GM21367 (cell line): ENCODE data around the gene ANK3.

Experiments
- ATAC-seq: cut with Tn5 transposase; IDR thresholded peaks from one replicate; pipeline ENCODE4 v1.9.1; 2021; ENCODE audit not compliant: unreplicated experiment

The ANK3 gene

DNA sequence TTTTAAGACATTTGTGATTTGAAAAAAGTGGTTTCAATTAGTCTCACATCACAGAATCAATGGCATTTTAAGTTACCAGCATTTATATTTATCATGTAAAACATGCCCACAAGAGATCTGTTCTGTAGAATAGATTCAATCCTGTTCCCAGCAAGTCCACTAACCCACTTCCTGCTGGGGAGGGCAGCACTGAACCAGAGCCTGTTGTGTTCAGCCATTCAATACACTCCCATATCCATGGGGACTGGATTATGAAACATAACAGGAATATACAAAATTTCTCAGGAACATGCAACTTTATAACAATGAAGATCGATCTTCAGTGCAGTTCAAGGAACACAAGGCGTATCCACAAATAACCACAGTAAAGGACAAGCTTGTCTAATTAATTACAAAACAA, 24.4 kb upstream of the ANK3 start:
- ATAC-seq: no peak

DNA sequence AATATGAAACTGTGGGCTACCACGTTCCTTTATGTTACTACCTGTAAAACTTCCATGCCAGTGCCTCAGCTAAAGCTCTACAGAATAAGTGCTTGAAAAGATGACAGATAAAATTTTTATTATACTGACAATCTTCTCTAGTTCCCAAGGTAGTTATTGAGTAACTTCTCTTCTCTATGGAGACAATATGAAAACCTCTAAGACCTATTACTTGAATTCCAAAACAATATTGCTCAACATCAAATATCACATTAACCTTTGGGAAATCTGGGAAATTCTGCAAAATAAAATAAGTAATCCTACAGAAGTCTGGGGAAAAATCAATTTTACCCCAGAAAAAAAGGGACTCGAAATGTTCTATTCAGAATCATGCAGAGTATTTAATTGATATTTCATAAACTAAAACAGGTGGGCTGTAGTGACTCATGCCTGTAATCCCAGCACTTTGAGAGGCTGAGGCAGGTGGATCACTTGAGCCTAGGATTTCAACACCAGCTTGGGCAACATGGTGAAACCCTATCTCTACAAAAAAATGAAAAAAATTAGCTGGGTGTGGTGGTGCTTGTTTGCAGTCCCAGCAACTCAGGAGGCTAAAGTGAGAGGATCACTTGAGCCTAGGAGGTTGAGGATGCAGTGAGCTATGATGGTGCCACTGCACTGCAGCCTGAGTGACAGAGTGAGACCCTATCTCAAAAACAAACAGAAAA, 23.8 kb upstream of the ANK3 start:
- ATAC-seq: no peak

DNA sequence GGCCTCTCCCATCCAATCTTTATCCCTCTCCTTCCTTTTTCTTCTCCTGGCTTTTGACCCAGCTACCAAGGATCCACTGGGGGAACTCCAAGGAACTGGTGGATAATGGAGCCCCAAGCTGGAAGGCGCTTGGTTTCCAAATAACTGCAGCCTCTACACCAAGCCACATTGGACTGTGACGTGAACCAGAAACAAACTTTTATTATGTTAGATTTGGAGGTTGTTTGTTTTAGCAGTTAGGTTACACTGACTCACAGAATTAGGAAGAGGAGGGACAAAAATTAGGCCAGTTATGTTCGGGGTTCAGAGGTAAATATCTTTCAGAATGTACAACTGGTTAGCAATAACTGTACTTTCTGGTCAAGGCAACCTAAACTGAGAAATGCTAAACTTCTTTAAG, 21.3 kb upstream of the ANK3 start:
- no peak for ATAC-seq

DNA sequence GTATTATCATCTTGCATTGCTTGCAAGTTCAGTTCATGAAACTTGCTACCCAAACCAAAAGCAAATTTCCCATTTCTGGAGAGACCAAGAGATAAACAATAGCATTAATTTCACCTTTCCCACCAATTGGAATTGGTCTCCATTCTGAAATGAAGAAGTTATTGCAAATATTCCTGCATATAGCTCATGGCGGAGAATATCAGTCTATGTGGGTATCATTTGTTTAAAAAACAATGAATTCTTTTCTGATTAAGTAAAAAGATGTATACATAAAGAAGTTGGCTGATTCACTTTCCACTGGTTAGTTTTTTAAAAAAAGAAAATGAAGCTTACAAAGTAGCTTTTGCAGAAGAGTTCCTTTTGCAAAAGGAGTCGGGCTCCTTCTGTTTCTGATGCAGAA, 19.5 kb upstream of the ANK3 start:
- ATAC-seq: no peak

DNA sequence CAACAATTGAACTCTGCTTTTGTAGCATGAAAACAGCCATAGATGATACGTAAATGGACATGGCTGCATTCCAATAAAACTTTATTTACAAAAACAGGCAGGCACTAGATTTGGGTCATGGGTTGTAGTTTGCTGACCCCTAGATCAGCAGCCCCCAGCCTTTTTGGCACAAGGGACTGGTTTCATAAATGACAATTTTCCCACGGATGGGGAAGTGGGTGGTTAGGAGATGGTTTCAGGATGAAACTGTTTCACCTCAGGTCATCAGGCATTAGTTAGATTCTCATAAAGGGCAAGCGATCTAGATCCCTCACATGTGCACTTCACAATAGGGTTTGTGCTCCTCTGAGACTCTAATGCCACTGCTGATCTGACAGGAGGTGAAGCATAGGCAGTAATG, 16.5 kb upstream of the ANK3 start:
- ATAC-seq: no peak

DNA sequence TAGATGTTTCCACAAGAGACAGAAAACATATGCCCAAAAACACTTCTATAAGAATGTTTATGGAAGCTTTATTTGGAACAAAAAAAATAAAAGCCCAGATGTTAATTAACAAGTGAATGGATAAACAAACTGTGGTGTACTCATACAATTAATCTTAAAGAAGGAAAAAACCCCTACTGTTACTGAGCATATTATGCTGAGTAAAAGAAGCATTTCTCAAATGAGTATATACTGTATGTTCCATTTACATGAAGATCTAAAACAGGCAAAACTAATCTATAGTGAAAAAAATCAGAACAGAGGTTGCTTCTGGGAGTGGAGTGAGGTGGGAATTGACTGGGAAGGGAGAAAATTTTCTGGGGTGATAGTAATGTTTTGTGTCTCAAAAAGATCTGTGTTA, 15.5 kb upstream of the ANK3 start:
- ATAC-seq: no peak

DNA sequence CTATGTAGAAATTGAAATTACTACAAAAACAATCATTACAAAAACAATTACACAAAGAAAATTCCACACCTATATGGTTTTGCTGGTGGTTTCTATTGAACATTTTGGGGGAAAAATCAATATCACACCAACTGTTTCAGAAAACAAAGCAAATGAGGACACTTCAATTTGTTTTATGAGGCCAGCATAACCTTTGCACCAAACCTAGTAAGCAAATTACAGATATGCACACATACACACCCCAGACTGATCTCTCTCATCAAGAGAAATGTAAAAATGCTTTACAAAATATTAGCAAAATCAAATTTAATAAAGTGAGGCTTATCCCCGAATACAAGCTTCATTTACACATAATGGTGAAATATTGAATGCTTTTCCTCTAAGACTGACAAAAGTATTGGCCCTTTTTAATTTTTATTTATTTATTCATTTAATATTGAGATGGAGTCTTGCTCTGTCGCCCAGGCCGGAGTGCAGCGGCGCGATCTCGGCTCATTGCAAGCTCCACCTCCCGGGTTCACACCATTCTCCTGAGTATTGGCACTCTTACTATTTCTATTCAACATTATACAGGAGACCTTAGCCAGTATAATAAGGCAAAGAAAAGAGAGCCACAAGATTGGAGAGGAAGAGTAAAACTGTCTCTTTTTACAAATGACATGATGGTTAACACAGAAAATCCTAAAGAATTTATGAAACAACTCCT, 13.6 kb upstream of the ANK3 start:
- no peak for ATAC-seq

DNA sequence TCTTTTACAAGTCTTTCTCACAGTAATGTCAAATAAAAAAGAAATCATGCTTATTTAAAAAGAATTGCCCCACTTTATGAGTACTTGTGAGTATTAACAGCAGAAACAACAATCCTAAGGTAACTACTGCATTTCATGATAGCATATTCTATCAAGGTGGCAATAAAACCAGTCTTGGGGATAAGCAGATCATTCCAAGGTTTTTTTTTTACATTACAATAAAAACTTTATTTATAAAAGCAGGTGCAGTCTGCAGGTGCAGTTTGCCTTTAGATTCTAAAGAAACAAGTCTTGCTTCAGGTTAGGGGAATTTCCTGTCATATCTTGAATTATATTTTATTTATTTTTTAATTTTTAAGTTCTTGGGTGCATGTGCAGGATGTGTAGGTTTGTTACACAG, 10.7 kb upstream of the ANK3 start:
- ATAC-seq: no peak

DNA sequence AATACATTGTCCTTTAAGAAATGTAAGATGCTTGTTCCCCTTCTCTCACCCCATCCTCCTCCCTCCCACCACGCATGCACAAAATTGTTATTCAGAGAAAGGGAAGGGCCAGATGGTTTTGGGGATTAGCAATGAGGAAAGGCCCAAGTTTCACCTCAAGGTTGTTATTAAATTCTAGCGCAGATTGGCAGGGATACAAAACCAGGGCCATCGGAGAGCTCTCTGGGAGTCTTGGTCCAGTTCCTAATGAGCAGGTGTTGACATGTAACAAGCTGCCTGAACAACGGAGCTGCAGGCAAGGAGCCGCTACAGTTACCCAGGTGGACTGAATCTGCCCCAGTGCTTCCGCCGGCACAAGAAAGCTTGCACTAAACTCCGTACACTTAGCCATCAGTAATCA, 9.7 kb upstream of the ANK3 start:
- no peak for ATAC-seq

DNA sequence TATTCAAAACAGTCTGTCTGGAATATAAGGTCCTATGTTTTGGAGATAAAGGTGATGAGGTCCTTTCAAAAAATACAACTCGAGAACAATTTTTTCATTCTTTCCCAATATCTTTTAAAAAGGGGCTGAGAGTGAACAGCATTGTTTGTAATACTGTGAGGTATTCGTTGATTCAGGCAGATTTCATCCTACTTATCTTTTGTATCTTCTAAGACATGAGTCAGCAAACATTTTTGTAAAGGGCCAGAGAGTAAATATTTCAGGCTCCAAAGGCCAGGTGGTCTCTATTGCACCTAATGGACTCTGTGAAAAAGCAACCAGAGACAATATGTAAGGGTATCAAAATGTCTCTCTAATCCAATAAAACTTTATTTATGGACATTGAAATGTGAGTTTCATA, 8.1 kb upstream of the ANK3 start:
- no peak for ATAC-seq

DNA sequence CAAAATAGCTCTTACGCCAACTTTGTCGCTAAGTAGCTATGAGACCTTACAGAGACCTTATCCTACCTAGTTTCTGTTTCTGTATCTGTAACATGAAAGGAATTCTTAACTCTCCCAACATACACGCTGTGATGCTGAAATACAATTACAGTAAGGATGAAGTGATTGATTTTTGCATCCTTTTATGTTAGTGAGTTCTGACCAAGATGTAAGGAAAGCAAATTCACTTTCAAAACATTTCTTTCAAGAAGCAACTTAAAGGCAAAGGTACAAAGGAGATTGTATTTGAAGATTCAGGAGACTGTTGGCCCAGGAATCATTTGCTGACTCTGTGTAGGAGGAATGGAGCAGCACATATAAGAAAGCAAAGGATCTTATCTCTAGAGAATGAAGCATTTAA, 7.1 kb upstream of the ANK3 start:
- ATAC-seq: no peak

DNA sequence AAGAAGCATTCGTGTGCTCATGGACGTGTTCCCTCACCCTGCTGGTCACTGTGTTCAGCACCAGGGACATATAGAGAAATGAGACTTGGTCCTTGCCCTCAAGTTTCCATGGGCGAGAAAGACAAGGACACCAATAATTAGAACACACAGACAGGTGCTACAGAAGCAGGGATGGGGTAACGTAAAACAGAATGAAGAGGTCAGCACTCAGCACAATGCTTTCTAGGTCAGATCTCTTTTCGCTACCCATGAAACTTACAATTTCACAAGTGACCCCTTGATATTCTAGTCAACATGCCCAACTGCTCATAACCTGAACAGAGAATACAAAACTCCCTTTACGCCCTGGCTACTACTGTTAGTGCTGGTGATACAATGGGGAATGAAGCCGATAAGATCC, 6.0 kb upstream of the ANK3 start:
- ATAC-seq: no peak

DNA sequence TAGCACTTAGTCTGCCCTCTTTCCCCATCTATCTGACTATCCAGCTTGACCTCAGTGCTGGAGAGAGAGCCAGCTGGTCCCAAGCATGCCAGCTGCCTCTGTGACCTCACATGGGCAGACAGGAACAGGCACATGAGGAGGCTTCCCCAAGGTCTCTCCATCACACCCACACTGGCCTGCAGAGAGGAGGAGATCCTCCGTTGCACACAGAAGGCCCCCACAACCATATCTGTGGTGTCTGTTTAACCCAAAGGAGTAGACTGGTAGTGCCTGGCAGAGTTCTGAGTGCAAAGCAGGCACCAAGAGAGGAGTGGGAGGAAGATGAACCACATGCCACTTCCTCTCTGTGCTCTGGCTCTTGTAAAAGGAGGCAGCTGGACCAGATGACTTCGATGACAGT, 4.8 kb upstream of the ANK3 start:
- no peak for ATAC-seq

DNA sequence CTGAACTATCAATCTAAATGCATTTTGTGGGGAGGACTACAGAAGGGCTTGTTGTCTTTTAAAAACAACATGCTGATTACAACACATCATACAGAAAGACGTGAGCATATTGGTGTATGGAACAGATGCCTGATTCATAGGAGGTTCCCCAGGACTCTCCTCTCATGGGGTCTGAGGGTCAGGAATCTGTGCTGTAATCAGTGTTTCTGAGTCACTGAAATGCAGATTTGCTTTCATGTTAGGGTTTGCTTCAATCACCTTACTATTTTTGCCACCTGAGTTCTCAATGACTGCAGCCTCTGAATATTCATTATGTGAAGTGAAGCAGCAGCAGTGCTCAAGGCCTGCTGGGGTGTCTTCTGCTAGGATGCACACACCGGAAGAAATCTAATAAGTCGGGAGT, 550 bp upstream of the ANK3 start:
- no peak for ATAC-seq

DNA sequence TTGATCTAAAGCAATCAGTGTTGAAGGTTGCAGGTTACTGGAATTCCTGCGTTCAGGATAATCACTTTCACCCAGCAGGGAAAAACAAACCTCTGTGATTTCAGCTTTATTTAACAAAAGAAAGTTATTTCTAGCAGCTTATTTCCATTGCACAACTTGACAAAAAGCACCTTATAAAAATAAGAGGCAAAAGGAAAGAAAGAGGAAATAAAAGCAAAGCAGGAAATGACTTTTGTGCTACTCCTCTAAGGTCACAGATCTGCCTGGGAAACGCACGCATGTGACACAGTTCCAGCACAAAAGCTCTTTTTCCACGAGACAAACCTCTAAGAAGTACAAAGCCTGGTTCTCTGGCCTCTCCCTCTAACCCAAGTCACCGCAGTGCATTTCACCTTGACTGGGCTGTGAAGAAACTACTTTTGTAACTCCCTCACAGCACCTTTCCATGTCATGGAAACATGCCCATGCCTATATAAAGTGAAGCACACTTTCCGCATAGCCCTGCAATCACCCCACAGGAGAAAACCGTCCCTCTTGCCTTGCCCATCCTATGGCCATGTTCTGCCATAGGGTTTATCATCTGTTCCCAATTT, 870 bp downstream of the ANK3 start:
- ATAC-seq: no peak

DNA sequence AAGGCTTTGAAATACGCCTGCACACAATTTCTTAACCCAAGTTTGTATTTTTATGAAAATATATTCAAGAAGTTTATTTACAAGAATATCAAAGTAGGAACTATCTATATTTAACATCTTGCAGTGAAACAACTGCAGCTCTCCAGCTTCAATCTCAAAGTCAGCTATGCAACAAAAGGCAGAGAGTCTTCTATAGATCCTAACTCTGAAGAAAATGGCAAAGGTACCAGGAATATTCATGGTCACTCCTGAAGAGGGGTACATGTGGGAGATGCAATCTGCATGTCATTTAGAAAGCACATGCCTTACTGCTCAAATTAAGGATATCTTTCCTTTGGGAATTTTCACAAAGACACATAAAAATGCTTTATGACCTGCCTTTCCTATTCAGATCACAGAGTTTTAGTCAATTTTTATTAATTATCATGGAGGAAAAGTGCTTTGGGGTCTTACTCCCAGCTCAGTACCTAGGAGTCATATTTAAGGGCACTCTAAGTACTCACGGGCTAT, 1.5 kb downstream of the ANK3 start:
- no peak for ATAC-seq

DNA sequence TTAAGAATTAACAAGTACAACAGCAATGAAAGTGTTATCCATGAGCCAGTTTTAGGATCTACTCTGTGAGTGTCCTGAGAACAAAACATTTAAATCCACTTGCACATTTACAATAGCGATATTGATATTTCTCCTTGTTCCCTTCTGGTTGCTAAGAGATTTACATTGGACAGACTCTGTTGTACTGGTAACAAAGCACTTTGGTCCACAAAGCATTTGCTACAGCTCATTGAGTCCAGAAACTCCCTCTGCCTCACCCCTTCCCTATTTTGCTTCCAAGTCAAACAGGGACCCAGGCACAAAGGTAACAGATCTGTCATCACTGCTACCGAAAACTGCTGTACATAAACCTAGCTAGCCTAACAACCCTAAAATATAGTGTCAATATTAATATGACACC, 2.1 kb downstream of the ANK3 start:
- no peak for ATAC-seq

DNA sequence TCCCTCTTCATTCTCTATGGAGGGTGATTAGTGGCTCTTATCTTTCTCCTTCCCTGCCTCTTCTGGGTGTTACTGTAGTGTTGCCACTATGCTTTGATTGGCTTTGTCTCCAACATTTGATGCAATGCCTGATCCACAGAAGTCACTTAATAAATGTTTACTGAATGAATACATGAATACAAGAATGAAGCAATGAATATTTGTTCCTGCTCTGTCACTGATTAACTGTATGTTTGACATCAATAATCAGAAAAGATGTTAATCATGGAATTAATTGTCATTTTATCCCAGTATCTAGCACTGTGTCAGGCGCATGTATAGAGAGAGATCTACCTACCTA, 4.3 kb downstream of the ANK3 start:
- no peak for ATAC-seq

DNA sequence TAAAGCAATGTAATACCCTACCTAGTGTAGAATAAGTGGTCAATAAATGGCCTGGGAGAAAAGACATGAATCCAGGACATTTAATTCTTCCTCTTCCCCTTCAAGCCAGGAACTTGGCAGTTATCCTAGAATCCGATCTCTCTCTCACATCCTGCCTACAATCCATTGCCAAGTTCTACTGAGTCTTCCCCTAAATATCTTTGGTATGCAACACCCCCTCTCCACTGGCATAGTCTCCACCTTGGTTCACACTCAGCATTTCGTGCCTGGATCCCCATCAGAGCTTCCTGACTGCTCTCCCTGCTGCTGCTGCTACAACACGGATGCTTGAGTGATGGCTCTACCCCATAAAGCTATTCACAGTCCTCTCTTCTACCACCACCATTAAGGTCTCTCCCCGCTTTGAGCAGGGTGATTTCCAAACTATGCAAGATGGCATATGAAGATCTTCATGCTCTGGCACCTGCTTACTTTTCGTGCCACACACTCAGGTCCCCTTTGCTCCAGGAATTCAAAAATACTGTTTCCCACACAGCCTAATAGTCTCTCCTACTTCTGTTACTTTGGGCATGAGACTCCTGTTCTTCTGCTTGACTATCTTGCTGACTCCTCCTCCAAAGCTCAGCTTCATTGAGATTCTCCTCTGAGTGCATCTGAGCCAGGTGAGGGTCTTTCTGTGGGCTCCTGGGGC, 4.8 kb downstream of the ANK3 start:
- no peak for ATAC-seq

DNA sequence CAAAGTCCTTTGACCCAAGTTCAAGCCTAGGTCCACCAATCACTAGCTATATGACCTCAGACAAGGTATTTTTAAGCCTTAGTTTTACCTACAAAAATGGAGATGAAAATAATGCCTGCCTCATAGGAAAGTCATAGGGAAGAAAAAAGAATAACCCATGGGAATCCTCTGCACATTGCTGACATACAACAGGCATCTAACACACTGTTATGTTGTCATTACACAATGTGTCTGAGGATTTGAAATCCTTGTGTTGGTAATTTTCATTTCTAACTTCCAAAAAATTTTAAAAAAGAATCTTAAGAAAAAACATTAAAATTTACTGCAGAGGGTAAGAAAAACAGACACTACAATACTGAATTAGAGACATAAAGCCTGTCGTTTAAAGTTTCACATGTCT, 5.7 kb downstream of the ANK3 start:
- no peak for ATAC-seq

DNA sequence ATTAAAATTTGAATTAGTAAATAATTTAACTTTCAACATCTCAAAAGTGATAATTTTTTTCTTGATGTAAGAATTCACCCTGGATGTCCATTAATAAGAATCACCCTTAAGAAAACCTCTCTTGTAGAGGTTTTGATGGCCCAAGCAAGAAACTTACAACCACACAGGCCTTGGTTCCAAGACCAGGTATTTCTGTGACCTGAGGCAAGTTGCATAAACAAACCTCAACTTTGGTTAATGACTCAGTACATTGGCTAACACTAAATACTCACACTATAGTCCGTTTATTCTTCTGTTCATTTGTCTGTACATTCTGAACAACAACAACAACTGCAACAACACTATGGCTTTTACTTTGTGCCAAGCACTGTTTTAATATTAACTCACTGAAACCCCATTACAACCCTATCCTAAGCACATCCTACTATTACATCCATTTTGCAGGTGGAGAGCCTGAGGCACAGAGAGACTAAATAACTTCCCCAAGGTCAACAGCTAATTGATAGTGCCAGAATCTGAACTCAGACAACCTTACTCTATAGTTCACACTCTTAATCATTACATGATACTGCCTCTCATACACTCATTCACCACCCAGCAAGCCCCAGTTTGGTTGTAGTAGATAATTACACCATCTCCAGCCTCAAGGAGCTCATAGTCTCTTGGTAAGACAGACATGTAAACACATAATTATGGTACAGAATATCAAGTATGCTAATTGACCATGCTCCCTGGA, 6.6 kb downstream of the ANK3 start:
- no peak for ATAC-seq
